Inflammatory macrophage (primary cell): ENCODE data around the gene ZBTB16.
A peak's percentile ranks its signal among the peaks of the same experiment; 100 is the strongest.

ENCODE experiments used
- DNase-seq, 2 donors: peaks; one replicate each; pipeline ENCODE4 v3.0.0-alpha.2; 2020 to 2022
- total RNA-seq, 18 experiments: gene quantifications; one replicate each; lab custom pipeline; 2026; ENCODE audit warnings: mixed read lengths in 6 of 18, inconsistent platforms in 2 of 18; lab: John Stamatoyannopoulos, UW

ZBTB16 gene
- total RNA-seq: 0 to 0.66 (median 0.19) reads per million in 18 experiments

GRCh38 chr11:114059278-114059983 is at the start of gene ZBTB16:
TSS of gene ZBTB16 (plus strand) at chr11:114059711. CDS start at chr11:114063301, 3,590 bp downstream.
- peak in 1 of 2 donors; percentile 51 for DNase-seq

GRCh38 chr11:114010931-114011330 is 48.6 kb upstream of the ZBTB16 start:
- DNase-seq: no peak

- no peak for DNase-seq
These were observed 48.1 kb upstream of the ZBTB16 start for GRCh38 chr11:114011443-114011842.

- no peak for DNase-seq
These were observed 44.4 kb upstream of the ZBTB16 start for GRCh38 chr11:114015117-114015516.

- no peak for DNase-seq
These were observed 42.5 kb upstream of the ZBTB16 start for GRCh38 chr11:114016986-114017385.

- no peak for DNase-seq
These were observed 41.8 kb upstream of the ZBTB16 start for GRCh38 chr11:114017723-114018122.

GRCh38 chr11:114019046-114019445 is 40.5 kb upstream of the ZBTB16 start:
- no peak for DNase-seq

- no peak for DNase-seq
These were observed 39.9 kb upstream of the ZBTB16 start for GRCh38 chr11:114019574-114019973.

GRCh38 chr11:114025329-114025907 is 34.1 kb upstream of the ZBTB16 start:
- no peak for DNase-seq

GRCh38 chr11:114026355-114026754 is 33.2 kb upstream of the ZBTB16 start:
- no peak for DNase-seq

GRCh38 chr11:114027391-114027790 is 32.1 kb upstream of the ZBTB16 start:
- no peak for DNase-seq

- DNase-seq: no peak
These were observed 31.6 kb upstream of the ZBTB16 start for GRCh38 chr11:114027926-114028325.

- DNase-seq: peak in 1 of 2 donors; percentile 6
These were observed 28.1 kb upstream of the ZBTB16 start for GRCh38 chr11:114031246-114031966.

GRCh38 chr11:114031967-114032320 is 27.6 kb upstream of the ZBTB16 start:
- DNase-seq: peak; percentile 14 to 43

GRCh38 chr11:114033066-114033465 is 26.4 kb upstream of the ZBTB16 start:
- peak; percentile 33 to 41 for DNase-seq

- DNase-seq: no peak
These were observed 25.9 kb upstream of the ZBTB16 start for GRCh38 chr11:114033572-114033971.

GRCh38 chr11:114034956-114035355 is 24.6 kb upstream of the ZBTB16 start:
- DNase-seq: no peak

GRCh38 chr11:114036147-114036811 is 23.2 kb upstream of the ZBTB16 start:
- DNase-seq: peak; percentile 46 to 61

GRCh38 chr11:114036958-114037357 is 22.6 kb upstream of the ZBTB16 start:
- DNase-seq: no peak

GRCh38 chr11:114039551-114039950 is 20.0 kb upstream of the ZBTB16 start:
- DNase-seq: no peak

- DNase-seq: no peak
These were observed 18.8 kb upstream of the ZBTB16 start for GRCh38 chr11:114040706-114041211.

GRCh38 chr11:114042234-114042633 is 17.3 kb upstream of the ZBTB16 start:
- DNase-seq: no peak
